C4-2B (cell line): ENCODE results near the gene SLC29A4.
"Not testable (repeated sequence)": the region's sequence is repeated elsewhere in the genome, so short reads cannot be mapped to it uniquely, and the experiment has no call there.

Source experiments
- ZFX ChIP-seq: fragments of 450-650 bp; IDR thresholded peaks from 2 replicates; pipeline ENCODE4 v1.6.1; 2017
- TF ChIP-seq, protein P1 (sequence below): fragments of 450-650 bp; conservative IDR thresholded peaks from 2 replicates; pipeline ENCODE4 v1.5.1; 2017; ENCODE audit warnings: mild to moderate bottlenecking

DNA sequence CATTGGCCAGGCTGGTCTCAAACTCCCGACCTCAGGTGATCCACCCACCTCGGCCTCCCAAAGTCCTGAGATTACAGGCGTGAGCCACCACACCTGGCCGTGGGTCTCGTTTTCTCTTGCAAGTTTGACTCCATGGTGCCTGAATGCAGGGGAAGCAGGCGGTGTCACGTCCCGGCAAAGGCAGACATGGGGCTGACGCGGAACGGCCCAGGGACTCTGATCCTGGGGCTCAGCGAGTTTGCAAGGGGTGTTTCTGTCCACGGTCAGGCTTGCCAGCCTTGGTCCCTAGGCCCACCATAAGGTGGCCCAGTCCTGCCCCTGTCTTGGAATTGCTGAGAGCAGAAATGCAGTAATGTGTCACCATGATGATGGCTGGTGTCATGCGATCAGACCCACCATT, 6.6 kb upstream of the SLC29A4 start:
- TF ChIP-seq, protein P1, sequence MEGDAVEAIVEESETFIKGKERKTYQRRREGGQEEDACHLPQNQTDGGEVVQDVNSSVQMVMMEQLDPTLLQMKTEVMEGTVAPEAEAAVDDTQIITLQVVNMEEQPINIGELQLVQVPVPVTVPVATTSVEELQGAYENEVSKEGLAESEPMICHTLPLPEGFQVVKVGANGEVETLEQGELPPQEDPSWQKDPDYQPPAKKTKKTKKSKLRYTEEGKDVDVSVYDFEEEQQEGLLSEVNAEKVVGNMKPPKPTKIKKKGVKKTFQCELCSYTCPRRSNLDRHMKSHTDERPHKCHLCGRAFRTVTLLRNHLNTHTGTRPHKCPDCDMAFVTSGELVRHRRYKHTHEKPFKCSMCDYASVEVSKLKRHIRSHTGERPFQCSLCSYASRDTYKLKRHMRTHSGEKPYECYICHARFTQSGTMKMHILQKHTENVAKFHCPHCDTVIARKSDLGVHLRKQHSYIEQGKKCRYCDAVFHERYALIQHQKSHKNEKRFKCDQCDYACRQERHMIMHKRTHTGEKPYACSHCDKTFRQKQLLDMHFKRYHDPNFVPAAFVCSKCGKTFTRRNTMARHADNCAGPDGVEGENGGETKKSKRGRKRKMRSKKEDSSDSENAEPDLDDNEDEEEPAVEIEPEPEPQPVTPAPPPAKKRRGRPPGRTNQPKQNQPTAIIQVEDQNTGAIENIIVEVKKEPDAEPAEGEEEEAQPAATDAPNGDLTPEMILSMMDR: not testable (repeated sequence)
- not testable (repeated sequence) for TF ChIP-seq ZFX
